Osteoblast (primary cell): ENCODE results near the gene PTGER4. TPM values are rescaled to one million over a fixed set of nuclear protein-coding genes. Genes with fewer than 3 reads are reported as not detected.

Experiments
- DNase-seq: peaks from one replicate; pipeline ENCODE4 v3.0.0; 2011; ENCODE audit warnings: low spot score, mixed read lengths; ENCODE audit not compliant: insufficient read length; ENCODE audit errors: missing footprints
- H2AFZ ChIP-seq: 2 replicates; pipeline ENCODE4 v1.6.0; 2011; ENCODE audit warnings: mild to moderate bottlenecking, low read length
- H3K27ac ChIP-seq: 2 replicates; pipeline ENCODE4 v1.5.1; 2011; ENCODE audit warnings: mild to moderate bottlenecking, low read depth, low read length, moderate library complexity
- H3K27me3 ChIP-seq: 2 replicates; pipeline ENCODE4 v1.6.0; 2012; ENCODE audit warnings: mild to moderate bottlenecking, control low read depth, inconsistent platforms, low read length, moderate library complexity; ENCODE audit not compliant: insufficient read depth
- H3K36me3 ChIP-seq: 2 replicates; pipeline ENCODE4 v1.5.1; 2011; ENCODE audit warnings: mild to moderate bottlenecking, low read length, control low read depth, moderate library complexity; ENCODE audit not compliant: insufficient read depth
- H3K4me1 ChIP-seq: 2 replicates; pipeline ENCODE4 v1.5.1; 2011; ENCODE audit warnings: mild to moderate bottlenecking, low read length, control low read depth, moderate library complexity; ENCODE audit not compliant: insufficient read depth
- H3K4me2 ChIP-seq: 2 replicates; pipeline ENCODE4 v1.6.0; 2011; ENCODE audit warnings: mild to moderate bottlenecking, low read length; ENCODE audit not compliant: insufficient read depth
- H3K4me3 ChIP-seq: fragments of 200-600 bp; sonication (generic); 3 replicates; pipeline ENCODE4 v1.5.1; 2012; ENCODE audit warnings: mild to moderate bottlenecking, low read length, inconsistent platforms; ENCODE audit not compliant: insufficient read depth
- H3K79me2 ChIP-seq: 2 replicates; pipeline ENCODE4 v1.6.0; 2012; ENCODE audit warnings: mild to moderate bottlenecking, low read length, control low read depth, inconsistent platforms; ENCODE audit not compliant: insufficient read depth
- H3K9me3 ChIP-seq: 2 replicates; pipeline ENCODE4 v1.5.1; 2011; ENCODE audit warnings: low read depth, low read length, control low read depth
- H4K20me1 ChIP-seq: 2 replicates; pipeline ENCODE4 v1.6.0; 2012; ENCODE audit warnings: mild to moderate bottlenecking, low read length, control low read depth; ENCODE audit not compliant: insufficient read depth
- small RNA-seq: library from RNA; depleted of rRNA; stranded (forward); fragments of <200 nt; gene quantifications from one replicate; pipeline ENCODE3, GENCODE V24; 2012
- total RNA-seq: library from RNA; depleted of rRNA; stranded (reverse); fragments of >200 nt; gene quantifications from 2 replicates; pipeline ENCODE4 v1.2.3, GENCODE V29; 2012
- TF ChIP-seq, protein P1 (sequence below): IDR thresholded peaks from 2 replicates; pipeline ENCODE4 v1.5.1; 2011; ENCODE audit warnings: mild to moderate bottlenecking, low read depth, low read length, moderate library complexity; ENCODE audit errors: extremely low read depth

PTGER4 gene
- total RNA-seq, 1 donor, result 15.2 TPM

DNA sequence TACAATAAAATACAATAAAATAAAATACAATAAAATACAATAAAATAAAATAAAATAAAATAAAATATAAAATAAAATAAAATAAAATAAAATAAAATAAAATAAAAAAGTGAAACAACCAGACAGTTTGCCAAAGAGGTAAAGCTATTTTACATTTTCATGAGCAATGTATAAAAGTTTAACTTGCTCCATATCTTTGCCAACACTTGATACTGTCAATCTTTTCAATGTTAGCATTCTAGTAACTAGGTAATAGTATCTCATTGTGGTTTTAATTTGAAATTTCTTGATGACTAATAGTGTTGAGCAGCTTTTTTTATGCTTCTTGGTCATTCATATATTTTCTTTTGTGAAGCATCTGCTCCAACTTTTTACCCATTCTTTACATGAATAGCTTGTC lies 58.8 kb downstream of the PTGER4 start:
- H3K36me3 ChIP-seq, result peaks cover 5% of the 10 kb centered on the region
- H3K4me2 ChIP-seq, result no peak overlapping the region
- DNase-seq, result no peak
- H3K27ac ChIP-seq, result no peak overlapping the region
- H3K9me3 ChIP-seq, result no peaks in the 10 kb centered on the region
- TF ChIP-seq, protein P1, sequence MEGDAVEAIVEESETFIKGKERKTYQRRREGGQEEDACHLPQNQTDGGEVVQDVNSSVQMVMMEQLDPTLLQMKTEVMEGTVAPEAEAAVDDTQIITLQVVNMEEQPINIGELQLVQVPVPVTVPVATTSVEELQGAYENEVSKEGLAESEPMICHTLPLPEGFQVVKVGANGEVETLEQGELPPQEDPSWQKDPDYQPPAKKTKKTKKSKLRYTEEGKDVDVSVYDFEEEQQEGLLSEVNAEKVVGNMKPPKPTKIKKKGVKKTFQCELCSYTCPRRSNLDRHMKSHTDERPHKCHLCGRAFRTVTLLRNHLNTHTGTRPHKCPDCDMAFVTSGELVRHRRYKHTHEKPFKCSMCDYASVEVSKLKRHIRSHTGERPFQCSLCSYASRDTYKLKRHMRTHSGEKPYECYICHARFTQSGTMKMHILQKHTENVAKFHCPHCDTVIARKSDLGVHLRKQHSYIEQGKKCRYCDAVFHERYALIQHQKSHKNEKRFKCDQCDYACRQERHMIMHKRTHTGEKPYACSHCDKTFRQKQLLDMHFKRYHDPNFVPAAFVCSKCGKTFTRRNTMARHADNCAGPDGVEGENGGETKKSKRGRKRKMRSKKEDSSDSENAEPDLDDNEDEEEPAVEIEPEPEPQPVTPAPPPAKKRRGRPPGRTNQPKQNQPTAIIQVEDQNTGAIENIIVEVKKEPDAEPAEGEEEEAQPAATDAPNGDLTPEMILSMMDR, result no peak
- peaks cover 16% of the 10 kb centered on the region for H3K4me1 ChIP-seq
- peaks cover 6% of the 10 kb centered on the region for H4K20me1 ChIP-seq
- no peak overlapping the region for H2AFZ ChIP-seq
- H3K4me3 ChIP-seq, result no peak overlapping the region
- peaks cover under 1% of the 10 kb centered on the region for H3K79me2 ChIP-seq
- H3K27me3 ChIP-seq, result no peaks in the 10 kb centered on the region

Small RNAs within 50 kb of the gene (small RNA-seq; reads per million reads assigned to genes)
- gene RF00092, result not detected

Other genes starting within 250 kb of the PTGER4 start
- 13.8 and 14.5 TPM in 2 replicates for gene TTC33, start 76.0 kb downstream of the PTGER4 start, total RNA-seq
- 95.5 and 110 TPM in 2 replicates for gene PRKAA1, start 118.5 kb downstream of the PTGER4 start, total RNA-seq
- gene RPL37, start 155.3 kb downstream of the PTGER4 start, total RNA-seq, result 220 and 385 TPM in 2 replicates
- gene CARD6, start 161.5 kb downstream of the PTGER4 start, total RNA-seq, result 19.5 and 24.8 TPM in 2 replicates
- 0.36 and 0.88 TPM in 2 replicates for gene C7, start 229.6 kb downstream of the PTGER4 start, total RNA-seq